Tibial nerve (tissue), 4 donors: ENCODE data around the gene ASB1. TPM values are rescaled to one million over a fixed set of nuclear protein-coding genes. Genes with fewer than 3 reads are reported as not detected.

ENCODE experiments used
- DNase-seq, 2 donors: peaks; one replicate each; pipeline ENCODE4 v3.0.0-alpha.2; 2019; ENCODE audit warnings: low spot score in 2 of 2
- H3K27ac ChIP-seq, 4 donors: fragments of 200-600 bp; sonication (generic) in 3 of 4; one replicate each; pipeline ENCODE4 v1.5.1; 2017 to 2019; ENCODE audit warnings: mild to moderate bottlenecking in 1 of 4
- H3K27me3 ChIP-seq, 2 donors: fragments of 200-600 bp; sonication (generic) in 1 of 2; one replicate each; pipeline versions ENCODE4 v1.5.1 to v1.6.0; 2017 to 2019
- H3K36me3 ChIP-seq, 3 donors: fragments of 200-600 bp; sonication (generic); one replicate each; pipeline ENCODE4 v1.5.1; 2018 to 2019
- H3K4me1 ChIP-seq, 4 donors: fragments of 200-600 bp; sonication (generic) in 3 of 4; one replicate each; pipeline ENCODE4 v1.5.1; 2017 to 2019
- H3K4me3 ChIP-seq, 4 donors: fragments of 200-600 bp; sonication (generic) in 3 of 4; one replicate each; pipeline ENCODE4 v1.5.1; 2017 to 2019; ENCODE audit warnings: mild to moderate bottlenecking in 1 of 4, moderate library complexity in 1 of 4
- H3K9me3 ChIP-seq, 4 donors: fragments of 200-600 bp; sonication (generic) in 3 of 4; one replicate each; pipeline ENCODE4 v1.5.1; 2017 to 2019
- EP300 ChIP-seq, 2 donors: sonication (generic); formaldehyde crosslinking; IDR thresholded peaks; one replicate each; pipeline ENCODE4 v1.6.1; 2017; ENCODE audit warnings: antibody characterized with exemption in 2 of 2, mild to moderate bottlenecking in 1 of 2
- POLR2A ChIP-seq, 2 donors: fragments of 450-650 bp; IDR thresholded peaks; one replicate each; pipeline ENCODE4 v1.6.1; 2017; ENCODE audit warnings: antibody characterized with exemption in 2 of 2, mild to moderate bottlenecking in 2 of 2, moderate library complexity in 2 of 2
- WGBS, 2 donors: methylation state at CpG; one replicate each; pipeline ENCODE4 v1.1.5; 2018; 5-methylcytosine and 5-hydroxymethylcytosine counted together
- total RNA-seq, 4 donors: library from RNA; depleted of rRNA; stranded (reverse); fragments of >200 nt; gene quantifications; one replicate each; pipeline ENCODE4 v1.1.0, GENCODE V29; 2016
- TF ChIP-seq, protein P1 (sequence below), 5 experiments: fragments of 200-600 bp in 3 of 5; fragments of 450-650 bp in 2 of 5; sonication (generic) in 3 of 5; IDR thresholded peaks; one replicate each; pipeline ENCODE4 v1.5.1; 2016 to 2019; ENCODE audit warnings: antibody characterized with exemption in 5 of 5, mild to moderate bottlenecking in 3 of 5, moderate library complexity in 2 of 5

The ASB1 gene
- total RNA-seq, 4 donors from 2014 or later = 21.3 to 26.0 (median 24.2) TPM

DNA sequence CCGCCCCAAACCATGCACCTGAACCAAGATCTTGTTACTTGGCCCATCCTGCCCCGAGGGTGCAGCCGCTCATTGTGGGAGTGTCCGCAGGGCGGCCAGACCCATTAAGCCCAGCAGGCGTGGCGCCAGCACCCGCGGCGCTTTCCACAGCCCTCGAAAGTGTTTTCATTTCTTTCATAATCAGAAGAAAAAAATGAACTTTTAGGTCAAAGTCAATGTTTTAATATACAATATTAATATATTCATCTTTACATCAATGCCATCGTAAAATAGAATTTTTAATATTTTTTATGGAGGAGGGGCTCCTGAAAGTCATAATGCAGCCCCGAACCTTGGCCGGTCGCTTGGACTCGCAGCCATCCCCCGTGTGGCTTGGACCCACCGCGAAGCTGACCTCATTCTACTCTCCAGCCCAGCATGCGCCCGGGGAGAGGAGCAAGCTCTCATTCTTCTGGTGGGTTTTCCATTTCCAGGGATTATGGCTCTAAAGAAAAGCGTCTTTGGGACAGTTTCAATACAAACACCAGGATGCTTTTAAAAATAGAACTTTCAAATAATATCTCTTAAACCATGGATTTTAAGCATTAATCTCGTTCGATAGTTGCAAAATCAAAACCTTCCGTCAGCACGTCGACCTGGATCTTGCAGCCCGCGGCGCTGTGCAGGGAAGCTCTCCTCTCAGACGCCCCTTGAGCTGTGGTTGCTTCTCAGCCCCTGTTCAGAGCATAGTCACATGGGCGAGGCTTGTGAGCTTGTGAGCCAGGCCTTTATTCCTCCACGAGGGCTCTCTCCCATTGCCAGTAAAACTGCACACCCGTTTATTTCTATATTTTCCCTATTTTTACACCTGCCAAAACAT lies 17.2 kb upstream of the ASB1 start:
- peak overlapping the region in 2 of 4 donors; percentile 6 to 8 for H3K4me3 ChIP-seq
- WGBS, 2 donors = 61 to 72% methylated on average over 34 of the region's 34 CpGs
- no peaks in the 10 kb centered on the region for H3K27me3 ChIP-seq
- H3K9me3 ChIP-seq = no peaks in the 10 kb centered on the region
- TF ChIP-seq POLR2A (IDR thresholded peaks at IDR 0.05) (no peak), EP300 (IDR thresholded peaks at IDR 0.05) (no peak)
- TF ChIP-seq, protein P1, sequence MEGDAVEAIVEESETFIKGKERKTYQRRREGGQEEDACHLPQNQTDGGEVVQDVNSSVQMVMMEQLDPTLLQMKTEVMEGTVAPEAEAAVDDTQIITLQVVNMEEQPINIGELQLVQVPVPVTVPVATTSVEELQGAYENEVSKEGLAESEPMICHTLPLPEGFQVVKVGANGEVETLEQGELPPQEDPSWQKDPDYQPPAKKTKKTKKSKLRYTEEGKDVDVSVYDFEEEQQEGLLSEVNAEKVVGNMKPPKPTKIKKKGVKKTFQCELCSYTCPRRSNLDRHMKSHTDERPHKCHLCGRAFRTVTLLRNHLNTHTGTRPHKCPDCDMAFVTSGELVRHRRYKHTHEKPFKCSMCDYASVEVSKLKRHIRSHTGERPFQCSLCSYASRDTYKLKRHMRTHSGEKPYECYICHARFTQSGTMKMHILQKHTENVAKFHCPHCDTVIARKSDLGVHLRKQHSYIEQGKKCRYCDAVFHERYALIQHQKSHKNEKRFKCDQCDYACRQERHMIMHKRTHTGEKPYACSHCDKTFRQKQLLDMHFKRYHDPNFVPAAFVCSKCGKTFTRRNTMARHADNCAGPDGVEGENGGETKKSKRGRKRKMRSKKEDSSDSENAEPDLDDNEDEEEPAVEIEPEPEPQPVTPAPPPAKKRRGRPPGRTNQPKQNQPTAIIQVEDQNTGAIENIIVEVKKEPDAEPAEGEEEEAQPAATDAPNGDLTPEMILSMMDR (IDR thresholded peaks at IDR 0.05) = no peak
- H3K36me3 ChIP-seq = no peaks in the 10 kb centered on the region
- H3K4me1 ChIP-seq = peaks cover 0 to 10% (median 0%) of the 10 kb centered on the region in 4 donors
- peak overlapping the region in 1 of 4 donors; percentile 40 for H3K27ac ChIP-seq
- no peak for DNase-seq

- DNase-seq = no peak
- peaks cover 0 to 5% (median 0%) of the 10 kb centered on the region in 3 donors for H3K36me3 ChIP-seq
- no peak overlapping the region for H3K27ac ChIP-seq
- no peaks in the 10 kb centered on the region for H3K27me3 ChIP-seq
- TF ChIP-seq POLR2A (IDR thresholded peaks at IDR 0.05) (no peak), EP300 (IDR thresholded peaks at IDR 0.05) (no peak)
- TF ChIP-seq, protein P1 (IDR thresholded peaks at IDR 0.05) = no peak
- H3K4me3 ChIP-seq = no peak overlapping the region
- H3K4me1 ChIP-seq = peaks cover 0 to 10% (median 0%) of the 10 kb centered on the region in 4 donors
- WGBS, 2 donors = 86 to 87% methylated on average over 12 of the region's 12 CpGs
- no peaks in the 10 kb centered on the region for H3K9me3 ChIP-seq
These were observed 14.5 kb upstream of the ASB1 start for GRCh38 chr2:238412067-238412767.

DNA sequence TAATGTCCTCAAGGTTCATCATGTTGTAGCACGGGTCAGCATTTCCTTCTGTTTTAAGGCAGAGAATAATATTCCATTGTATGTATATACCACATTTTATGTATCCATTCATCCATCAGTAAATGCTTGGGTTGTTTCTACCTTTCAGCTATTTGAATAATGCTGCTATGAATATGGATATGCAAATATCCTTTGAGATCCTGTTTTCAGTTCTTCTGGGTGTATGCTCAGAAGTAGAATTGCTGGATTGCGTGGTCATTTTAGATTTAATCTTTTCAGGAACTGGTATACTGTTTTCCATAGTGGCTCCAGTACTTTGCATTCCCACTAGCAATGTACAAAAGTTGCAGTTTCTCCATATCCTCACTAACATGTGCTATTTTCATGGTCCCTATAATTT lies 13.4 kb upstream of the ASB1 start:
- Histone ChIP-seq H3K27ac (no peak overlapping the region), H3K27me3 (no peaks in the 10 kb centered on the region), H3K4me3 (no peak overlapping the region), H3K9me3 (no peaks in the 10 kb centered on the region), H3K36me3 (peaks cover 0 to 5% (median 0%) of the 10 kb centered on the region in 3 donors), H3K4me1 (peaks cover 0 to 9% (median 0%) of the 10 kb centered on the region in 4 donors)
- TF ChIP-seq EP300 (IDR thresholded peaks at IDR 0.05) = no peak
- no peak for TF ChIP-seq POLR2A (IDR thresholded peaks at IDR 0.05)
- TF ChIP-seq, protein P1 (IDR thresholded peaks at IDR 0.05) = no peak
- no peak for DNase-seq
- 64 to 69% methylated on average over 2 of the region's 2 CpGs for WGBS, 2 donors

GRCh38 chr2:238415036-238415764 lies 11.5 kb upstream of the ASB1 start:
- DNase-seq = no peak
- TF ChIP-seq POLR2A (IDR thresholded peaks at IDR 0.05) (no peak), EP300 (IDR thresholded peaks at IDR 0.05) (no peak)
- TF ChIP-seq, protein P1 (IDR thresholded peaks at IDR 0.05) = no peak
- 85 to 86% methylated on average over 10 to 12 of the region's 12 CpGs for WGBS, 2 donors

More at GRCh38 chr2:238415036-238415764, 11.5 kb upstream of the ASB1 start:
- Histone ChIP-seq H3K4me3 (no peak overlapping the region), H3K27me3 (no peaks in the 10 kb centered on the region), H3K36me3 (peaks cover 0 to 5% (median 0%) of the 10 kb centered on the region in 3 donors), H3K4me1 (peaks cover 0 to 7% (median 3%) of the 10 kb centered on the region in 4 donors), H3K9me3 (no peaks in the 10 kb centered on the region), H3K27ac (no peak overlapping the region)
